ENCODE results near the gene NOP9. TPM values are rescaled to one million over a fixed set of nuclear protein-coding genes. Genes with fewer than 3 reads are reported as not detected.
A peak's percentile ranks its signal among the peaks of the same experiment; 100 is the strongest.

Gene NOP9
- total RNA-seq, 1 donor from 2014 or later: 14.8 TPM

- Mint-ChIP-seq H3K36me3 (peaks cover 14% of the 10 kb centered on the region), H3K9me3 (no peaks in the 10 kb centered on the region), H3K27me3 (ENCODE audit: insufficient read depth, low read depth) (peaks cover 10% of the 10 kb centered on the region), H3K4me1 (peaks cover 5% of the 10 kb centered on the region), H3K4me3 (no peak overlapping the region), H3K27ac (no peak overlapping the region)
- no peak for DNase-seq (ENCODE audit: low spot score)
- TF ChIP-seq CTCF (IDR thresholded peaks at IDR 0.05) (no peak), EZH2 (IDR thresholded peaks at IDR 0.05) (no peak), EZH2phosphoT487 (IDR thresholded peaks at IDR 0.05) (no peak)
- Histone ChIP-seq H4K20me1 (ENCODE audit: low read depth) (no peaks in the 10 kb centered on the region), H3K79me2 (ENCODE audit: low read depth) (no peaks in the 10 kb centered on the region), H3K27me3 (no peaks in the 10 kb centered on the region), H3F3A (ENCODE audit: low read depth) (no peaks in the 10 kb centered on the region), H3K9ac (no peak overlapping the region), H3K4me1 (no peaks in the 10 kb centered on the region), H3K4me2 (no peak overlapping the region), H2AFZ (replicated peaks) (no peak overlapping the region), H3K27ac (no peak overlapping the region), H3K36me3 (no peaks in the 10 kb centered on the region), H3K9me3 (ENCODE audit: low read depth) (no peaks in the 10 kb centered on the region), H3K4me3 (no peak overlapping the region)
Observed at GRCh38 chr14:24308342-24309124, 8.9 kb downstream of the NOP9 start.

GRCh38 chr14:24309538-24310264, 10.1 kb downstream of the NOP9 start, which contains the start of gene LTB4R2:
LTB4R2 (plus strand) TSS chr14:24310140; CDS start chr14:24310665, 525 bp downstream.
- H3K36me3 ChIP-seq: no peaks in the 10 kb centered on the region
- no peak within 1 kb of the TSS for H2AFZ ChIP-seq (replicated peaks)
- no peak within 1 kb of the TSS for H3K27ac Mint-ChIP-seq
- no peak within 1 kb of the TSS for H3K27ac ChIP-seq
- H3K9ac ChIP-seq: no peak within 1 kb of the TSS
- peak within 1 kb of the TSS; percentile 55 for H3K4me3 Mint-ChIP-seq
- no peak for TF ChIP-seq EZH2phosphoT487 (IDR thresholded peaks at IDR 0.05)
- TF ChIP-seq EZH2 (IDR thresholded peaks at IDR 0.05): no peak
- TF ChIP-seq CTCF (IDR thresholded peaks at IDR 0.05): no peak
- no peak within 1 kb of the TSS for H3K4me2 ChIP-seq
- H3K9me3 ChIP-seq (ENCODE audit: low read depth): no peaks in the 10 kb centered on the region
- no peak for DNase-seq (ENCODE audit: low spot score)
- no peaks in the 10 kb centered on the region for H3K9me3 Mint-ChIP-seq
- H3F3A ChIP-seq (ENCODE audit: low read depth): no peaks in the 10 kb centered on the region
- no peak within 1 kb of the TSS for H3K4me3 ChIP-seq
- H3K4me1 Mint-ChIP-seq: peaks cover 5% of the 10 kb centered on the region
- H3K4me1 ChIP-seq: no peaks in the 10 kb centered on the region
- no peaks in the 10 kb centered on the region for H4K20me1 ChIP-seq (ENCODE audit: low read depth)
- peaks cover 11% of the 10 kb centered on the region for H3K27me3 Mint-ChIP-seq (ENCODE audit: insufficient read depth, low read depth)
- H3K79me2 ChIP-seq (ENCODE audit: low read depth): no peaks in the 10 kb centered on the region
- no peaks in the 10 kb centered on the region for H3K27me3 ChIP-seq
- peaks cover 8% of the 10 kb centered on the region for H3K36me3 Mint-ChIP-seq

GRCh38 chr14:24310265-24310645, 10.6 kb downstream of the NOP9 start:
- H3K4me3 Mint-ChIP-seq: peak overlapping the region; percentile 55
- DNase-seq (ENCODE audit: low spot score): no peak
- Histone ChIP-seq H3K27ac (no peak overlapping the region), H3K27me3 (no peaks in the 10 kb centered on the region), H3K4me3 (no peak overlapping the region), H3K36me3 (no peaks in the 10 kb centered on the region), H3K4me2 (no peak overlapping the region), H2AFZ (replicated peaks) (no peak overlapping the region), H3K9ac (no peak overlapping the region), H3K4me1 (no peaks in the 10 kb centered on the region), H3F3A (ENCODE audit: low read depth) (no peaks in the 10 kb centered on the region), H3K79me2 (ENCODE audit: low read depth) (no peaks in the 10 kb centered on the region), H3K9me3 (ENCODE audit: low read depth) (no peaks in the 10 kb centered on the region), H4K20me1 (ENCODE audit: low read depth) (no peaks in the 10 kb centered on the region)
- peaks cover 5% of the 10 kb centered on the region for H3K4me1 Mint-ChIP-seq
- peaks cover 11% of the 10 kb centered on the region for H3K27me3 Mint-ChIP-seq (ENCODE audit: insufficient read depth, low read depth)
- TF ChIP-seq EZH2 (IDR thresholded peaks at IDR 0.05): no peak
- TF ChIP-seq CTCF (IDR thresholded peaks at IDR 0.05): no peak
- no peak for TF ChIP-seq EZH2phosphoT487 (IDR thresholded peaks at IDR 0.05)
- no peaks in the 10 kb centered on the region for H3K9me3 Mint-ChIP-seq
- no peak overlapping the region for H3K27ac Mint-ChIP-seq
- peaks cover 3% of the 10 kb centered on the region for H3K36me3 Mint-ChIP-seq
